HepG2 (cell line): ENCODE data around the gene TSGA10IP. TPM values are rescaled to one million over a fixed set of nuclear protein-coding genes. Genes with fewer than 3 reads are reported as not detected.

ENCODE experiments used
- ATAC-seq: fragments of 200-7000 bp; cut with Tn5 transposase; 3 replicates; pipeline ENCODE4 v1.9.1; 2020; ENCODE audit warnings: mild to moderate bottlenecking, moderate library complexity
- BruUV-seq: library from RNA; stranded (reverse); fragments of 400-500 nt; replicated peaks from 2 replicates; lab custom pipeline; 2021; lab: Mats Ljungman, UMichigan
- CTCF ChIA-PET: fragments of 300-600 bp; formaldehyde crosslinking; extraction: SDS; loops from one replicate; lab custom pipeline; 2021; ENCODE audit warnings: low total read pairs, inconsistent platforms, low intra/inter-chr PET ratio; lab: Yijun Ruan, JAX
- POLR2A ChIA-PET: fragments of 350-600 bp; sonication (Branson Sonifier 250); formaldehyde crosslinking; loops from one replicate; lab custom pipeline; 2020; ENCODE audit warnings: antibody characterized with exemption, inconsistent platforms; lab: Yijun Ruan, JAX
- DNase-seq: peaks from one replicate; pipeline ENCODE4 v3.0.0-alpha.2; 2015; ENCODE audit warnings: low spot score
- FAIRE-seq: peaks from 3 replicates; lab custom pipeline; 2011; peaks lifted over from hg19 to GRCh38; lab: Jason Lieb, UNC
- H2AFZ ChIP-seq: one replicate; pipeline ENCODE4 v1.6.1; 2011; ENCODE audit warnings: low read length, inconsistent platforms
- H3K27ac ChIP-seq: fragments of 300-600 bp; 3 replicates; pipeline ENCODE4 v1.8.0; 2011; ENCODE audit warnings: mixed run types, mild to moderate bottlenecking, mixed read lengths, low read length, inconsistent platforms; ENCODE audit not compliant: insufficient read depth; ENCODE audit errors: extremely low read length
- H3K27me3 ChIP-seq, 2 experiments: fragments of 200-600 bp in 1 of 2; 2 replicates in 1 of 2; 3 replicates in 1 of 2; pipeline versions ENCODE4 v1.6.0 to v1.8.0; 2011; ENCODE audit warnings: low read length in 2 of 2, mild to moderate bottlenecking in 2 of 2, moderate library complexity in 2 of 2, inconsistent platforms in 1 of 2; ENCODE audit not compliant: insufficient read depth in 2 of 2, control insufficient read depth in 1 of 2
- H3K36me3 ChIP-seq, 2 experiments: fragments of 200-600 bp in 1 of 2; replicated peaks in 1 of 2; 2 replicates in 1 of 2; 3 replicates in 1 of 2; pipeline versions ENCODE4 v1.5.1 to v1.8.0; 2011; ENCODE audit warnings: low read length in 2 of 2, inconsistent platforms in 1 of 2; ENCODE audit not compliant: insufficient read depth in 2 of 2, control insufficient read depth in 1 of 2
- H3K4me1 ChIP-seq: 2 replicates; pipeline ENCODE4 v1.5.1; 2012; ENCODE audit warnings: low read length, inconsistent platforms; ENCODE audit not compliant: insufficient read depth
- H3K4me2 ChIP-seq: 2 replicates; pipeline ENCODE4 v1.6.0; 2011; ENCODE audit warnings: low read depth, low read length, inconsistent platforms
- H3K4me3 ChIP-seq, 3 experiments: fragments of 200-600 bp in 1 of 3; sonication (generic), shearing (Covaris generic) in 1 of 3; replicated peaks in 1 of 3; 2 replicates each; pipeline ENCODE4 v1.5.1; 2011 to 2016; ENCODE audit warnings: low read length in 3 of 3, inconsistent platforms in 2 of 3, low read depth in 2 of 3, mild to moderate bottlenecking in 2 of 3, control low read depth in 1 of 3, mixed read lengths in 1 of 3; ENCODE audit not compliant: insufficient read depth in 1 of 3
- H3K79me2 ChIP-seq: one replicate; pipeline ENCODE4 v1.6.1; 2011; ENCODE audit warnings: low read length, inconsistent platforms; ENCODE audit not compliant: insufficient read depth
- H3K9ac ChIP-seq: 2 replicates; pipeline ENCODE4 v1.6.0; 2011; ENCODE audit warnings: mild to moderate bottlenecking, low read depth, low read length, inconsistent platforms; ENCODE audit not compliant: insufficient read depth
- H3K9me3 ChIP-seq: 2 replicates; pipeline ENCODE4 v1.5.1; 2012; ENCODE audit warnings: mild to moderate bottlenecking, low read length
- H4K20me1 ChIP-seq: 2 replicates; pipeline ENCODE4 v1.6.0; 2011; ENCODE audit warnings: inconsistent platforms, mild to moderate bottlenecking, low read length, moderate library complexity; ENCODE audit not compliant: insufficient read depth
- FOXA3 ChIP-seq: IDR thresholded peaks from 2 replicates; pipeline ENCODE4 v1.6.1; 2016; ENCODE audit warnings: missing genetic modification reagents, missing compliant biosample characterization
- GABPB1 ChIP-seq: IDR thresholded peaks from 2 replicates; pipeline ENCODE4 v1.6.1; 2016; ENCODE audit warnings: mild to moderate bottlenecking, missing genetic modification reagents, moderate library complexity, missing compliant biosample characterization
- MIER2 ChIP-seq: IDR thresholded peaks from 2 replicates; pipeline ENCODE4 v1.6.1; 2016; ENCODE audit warnings: missing biosample characterization, missing genetic modification reagents
- NR1H2 ChIP-seq: sonication (generic); formaldehyde crosslinking; IDR thresholded peaks from 2 replicates; pipeline ENCODE4 v1.8.1; 2022; ENCODE audit warnings: low read depth, missing genetic modification reagents, borderline replicate concordance
- SALL1 ChIP-seq: sonication (generic); formaldehyde crosslinking; IDR thresholded peaks from 2 replicates; pipeline ENCODE4 v1.8.0; 2022; ENCODE audit warnings: mild to moderate bottlenecking, missing genetic modification reagents
- SOX5 ChIP-seq: IDR thresholded peaks from 2 replicates; pipeline ENCODE4 v1.6.1; 2016; ENCODE audit warnings: borderline replicate concordance
- TEAD3 ChIP-seq: optimal IDR thresholded peaks from 2 replicates; pipeline ENCODE3; 2016; ENCODE audit warnings: borderline replicate concordance
- ZFX ChIP-seq: sonication (generic); formaldehyde crosslinking; IDR thresholded peaks from 2 replicates; pipeline ENCODE4 v1.4.0; 2020; ENCODE audit warnings: mild to moderate bottlenecking, low read depth, missing genetic modification reagents, moderate library complexity
- ZMAT3 ChIP-seq: sonication (generic); formaldehyde crosslinking; conservative IDR thresholded peaks from 2 replicates; pipeline ENCODE4 v1.7.0; 2021; ENCODE audit warnings: missing genetic modification reagents
- ZNF12 ChIP-seq: sonication (generic); formaldehyde crosslinking; IDR thresholded peaks from 2 replicates; pipeline ENCODE4 v1.5.0; 2020; ENCODE audit warnings: missing genetic modification reagents
- ZNF619 ChIP-seq: sonication (generic); formaldehyde crosslinking; IDR thresholded peaks from 2 replicates; pipeline ENCODE4 v1.4.0; 2020; ENCODE audit warnings: mild to moderate bottlenecking, missing genetic modification reagents
- ZNF780A ChIP-seq: sonication (generic); formaldehyde crosslinking; IDR thresholded peaks from 2 replicates; pipeline ENCODE4 v1.8.0; 2022; ENCODE audit warnings: mild to moderate bottlenecking, missing genetic modification reagents, moderate library complexity
- WGBS: methylation state at CpG from one replicate; pipeline ENCODE4 v1.1.6; 2017; ENCODE audit warnings: low lambda C conversion rate; 5-methylcytosine and 5-hydroxymethylcytosine counted together
- in situ Hi-C: cut with HindIII; loops from 2 replicates; pipeline ENCODE4 v1.10.0; 2017; ENCODE audit warnings: low pct_unique_long_range_greater_than_20kb; ENCODE audit not compliant: extremely low pct_ligation_motif_present
- intact Hi-C: fragments of 100-400 bp; cut with micrococcal nuclease; formaldehyde crosslinking; loops from one replicate; pipeline ENCODE4 v1.10.0; 2022; ENCODE audit not compliant: unreplicated experiment
- polyA plus RNA-seq, 8 experiments: library from polyadenylated mRNA; depleted of rRNA in 3 of 8; stranded (reverse) in 7 of 8; unstranded in 1 of 8; fragments of >200 nt; fragmentation: Illumina TruSeq in 4 of 8; extraction: Trizol in 4 of 8; gene quantifications; 2 replicates each; pipeline versions ENCODE4 v1.2.1 to v1.2.3, GENCODE V29; 2011 to 2016; ENCODE audit warnings: low read depth in 4 of 8, missing spikeins in 1 of 8, mixed read lengths in 1 of 8; ENCODE audit not compliant: insufficient read depth in 1 of 8
- total RNA-seq, 5 experiments: library from RNA; depleted of rRNA; stranded (reverse); fragments of >200 nt; fragmentation: Illumina TruSeq; extraction: Trizol; gene quantifications; 2 replicates each; pipeline ENCODE4 v1.2.3, GENCODE V29; 2016; ENCODE audit warnings: low read depth in 1 of 5
- TF ChIP-seq, protein P1 (sequence below): sonication (generic); formaldehyde crosslinking; IDR thresholded peaks from 2 replicates; pipeline ENCODE4 v1.4.0; 2020; ENCODE audit warnings: missing genetic modification reagents
- TF ChIP-seq, protein P2 (sequence below): sonication (generic); formaldehyde crosslinking; IDR thresholded peaks from 2 replicates; pipeline ENCODE4 v1.5.0; 2020; ENCODE audit warnings: mild to moderate bottlenecking, missing genetic modification reagents, moderate library complexity
- TF ChIP-seq, protein P3 (sequence below): sonication (generic); formaldehyde crosslinking; IDR thresholded peaks from 2 replicates; pipeline ENCODE4 v1.9.0; 2021; ENCODE audit warnings: missing genetic modification reagents, borderline replicate concordance
- TF ChIP-seq, protein P4 (sequence below): IDR thresholded peaks from 2 replicates; pipeline ENCODE4 v1.6.1; 2016

TSGA10IP gene
- total and polyA plus RNA-seq, 2 of the 13 experiments (the other 11 are each of a cell fraction or from before 2014, with no cell fraction given), result not detected

DNA sequence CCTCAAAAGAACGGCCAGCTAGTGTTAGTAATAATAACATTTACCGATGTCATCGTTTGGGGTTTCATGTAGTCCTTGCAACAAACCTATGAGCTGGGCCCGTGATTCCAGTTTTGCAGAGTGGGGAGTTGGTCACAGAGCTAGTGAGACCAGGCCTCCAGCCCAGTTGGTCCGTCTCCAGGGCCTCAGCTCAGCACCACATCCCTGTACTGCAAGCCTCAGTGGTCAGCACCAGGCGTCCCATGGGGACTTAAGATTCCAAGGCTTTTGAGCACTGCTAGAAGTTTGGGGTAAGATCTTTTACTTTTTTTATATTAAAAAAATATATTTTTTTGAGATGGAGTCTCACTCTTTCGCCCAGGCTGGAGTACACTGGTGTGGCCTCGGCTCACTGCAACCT is 1.1 kb upstream of the TSGA10IP start (continued):
- TF ChIP-seq, protein P1, sequence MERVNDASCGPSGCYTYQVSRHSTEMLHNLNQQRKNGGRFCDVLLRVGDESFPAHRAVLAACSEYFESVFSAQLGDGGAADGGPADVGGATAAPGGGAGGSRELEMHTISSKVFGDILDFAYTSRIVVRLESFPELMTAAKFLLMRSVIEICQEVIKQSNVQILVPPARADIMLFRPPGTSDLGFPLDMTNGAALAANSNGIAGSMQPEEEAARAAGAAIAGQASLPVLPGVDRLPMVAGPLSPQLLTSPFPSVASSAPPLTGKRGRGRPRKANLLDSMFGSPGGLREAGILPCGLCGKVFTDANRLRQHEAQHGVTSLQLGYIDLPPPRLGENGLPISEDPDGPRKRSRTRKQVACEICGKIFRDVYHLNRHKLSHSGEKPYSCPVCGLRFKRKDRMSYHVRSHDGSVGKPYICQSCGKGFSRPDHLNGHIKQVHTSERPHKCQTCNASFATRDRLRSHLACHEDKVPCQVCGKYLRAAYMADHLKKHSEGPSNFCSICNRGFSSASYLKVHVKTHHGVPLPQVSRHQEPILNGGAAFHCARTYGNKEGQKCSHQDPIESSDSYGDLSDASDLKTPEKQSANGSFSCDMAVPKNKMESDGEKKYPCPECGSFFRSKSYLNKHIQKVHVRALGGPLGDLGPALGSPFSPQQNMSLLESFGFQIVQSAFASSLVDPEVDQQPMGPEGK (CRISPR knock-in tag), result no peak
- no peak for TF ChIP-seq MIER2 (CRISPR knock-in tag)
- TF ChIP-seq SALL1, result no peak
- TF ChIP-seq SOX5 (CRISPR knock-in tag), result no peak
- TF ChIP-seq ZFX (CRISPR knock-in tag), result no peak
- TF ChIP-seq, protein P2, sequence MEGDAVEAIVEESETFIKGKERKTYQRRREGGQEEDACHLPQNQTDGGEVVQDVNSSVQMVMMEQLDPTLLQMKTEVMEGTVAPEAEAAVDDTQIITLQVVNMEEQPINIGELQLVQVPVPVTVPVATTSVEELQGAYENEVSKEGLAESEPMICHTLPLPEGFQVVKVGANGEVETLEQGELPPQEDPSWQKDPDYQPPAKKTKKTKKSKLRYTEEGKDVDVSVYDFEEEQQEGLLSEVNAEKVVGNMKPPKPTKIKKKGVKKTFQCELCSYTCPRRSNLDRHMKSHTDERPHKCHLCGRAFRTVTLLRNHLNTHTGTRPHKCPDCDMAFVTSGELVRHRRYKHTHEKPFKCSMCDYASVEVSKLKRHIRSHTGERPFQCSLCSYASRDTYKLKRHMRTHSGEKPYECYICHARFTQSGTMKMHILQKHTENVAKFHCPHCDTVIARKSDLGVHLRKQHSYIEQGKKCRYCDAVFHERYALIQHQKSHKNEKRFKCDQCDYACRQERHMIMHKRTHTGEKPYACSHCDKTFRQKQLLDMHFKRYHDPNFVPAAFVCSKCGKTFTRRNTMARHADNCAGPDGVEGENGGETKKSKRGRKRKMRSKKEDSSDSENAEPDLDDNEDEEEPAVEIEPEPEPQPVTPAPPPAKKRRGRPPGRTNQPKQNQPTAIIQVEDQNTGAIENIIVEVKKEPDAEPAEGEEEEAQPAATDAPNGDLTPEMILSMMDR (CRISPR knock-in tag), result no peak
- TF ChIP-seq ZNF12 (CRISPR knock-in tag), result no peak
- no peak for TF ChIP-seq ZMAT3 (CRISPR knock-in tag)

DNA sequence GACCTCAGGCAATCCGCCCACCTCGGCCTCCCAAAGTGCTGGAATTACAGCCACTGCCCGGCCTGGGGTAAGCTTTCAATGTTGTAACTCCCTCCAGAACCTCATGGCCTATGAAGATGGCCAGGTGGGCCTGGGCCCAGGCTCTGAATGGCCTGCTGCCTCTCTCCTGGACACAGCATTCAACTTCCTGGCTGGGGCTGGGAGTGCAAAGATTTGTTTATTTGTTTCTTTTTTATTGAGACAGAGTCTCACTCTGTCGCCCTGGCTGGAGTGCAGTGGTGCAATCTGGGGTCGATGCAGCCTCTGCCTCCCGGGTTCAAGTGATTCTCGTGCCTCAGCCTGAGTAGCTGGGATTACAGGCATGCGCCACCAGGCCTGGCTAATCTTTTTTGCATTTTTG is 513 bp upstream of the TSGA10IP start:
- FAIRE-seq (no peak), ATAC-seq (peak; percentile 50), DNase-seq (no peak)
- ChIA-PET CTCF (no interaction called here), POLR2A (no interaction called here)
- Histone ChIP-seq H3K36me3 (no peaks in the 10 kb centered on the region), H3K4me1 (peaks cover 76% of the 10 kb centered on the region), H2AFZ (no peak overlapping the region), H3K4me3 (peak overlapping the region in 1 of 3 experiments; percentile 12; a peak in 1 of 6 replicates), H4K20me1 (no peaks in the 10 kb centered on the region), H3K9me3 (no peaks in the 10 kb centered on the region), H3K27me3 (peaks cover 0 to 30% of the 10 kb centered on the region in 2 experiments; a peak in 4 of 5 replicates), H3K79me2 (no peaks in the 10 kb centered on the region), H3K9ac (no peak overlapping the region), H3K4me2 (peak overlapping the region; percentile 52), H3K27ac (no peak overlapping the region)
- intact Hi-C loops (no loop called here), in situ Hi-C loops (no loop called here)
- BruUV-seq, result no TSS peak
- 3% methylated on average over 8 of the region's 8 CpGs for WGBS
- TF ChIP-seq ZNF619 (CRISPR knock-in tag) (no peak), GABPB1 (CRISPR knock-in tag) (0 out of 2 replicates have a peak, but pooled peaks have one; percentile 11), ZNF780A (CRISPR knock-in tag) (no peak), FOXA3 (0 out of 2 replicates have a peak, but pooled peaks have one; percentile 28), NR1H2 (CRISPR knock-in tag) (no peak), TEAD3 (CRISPR knock-in tag) (peak; percentile 17)
- TF ChIP-seq, protein P3, sequence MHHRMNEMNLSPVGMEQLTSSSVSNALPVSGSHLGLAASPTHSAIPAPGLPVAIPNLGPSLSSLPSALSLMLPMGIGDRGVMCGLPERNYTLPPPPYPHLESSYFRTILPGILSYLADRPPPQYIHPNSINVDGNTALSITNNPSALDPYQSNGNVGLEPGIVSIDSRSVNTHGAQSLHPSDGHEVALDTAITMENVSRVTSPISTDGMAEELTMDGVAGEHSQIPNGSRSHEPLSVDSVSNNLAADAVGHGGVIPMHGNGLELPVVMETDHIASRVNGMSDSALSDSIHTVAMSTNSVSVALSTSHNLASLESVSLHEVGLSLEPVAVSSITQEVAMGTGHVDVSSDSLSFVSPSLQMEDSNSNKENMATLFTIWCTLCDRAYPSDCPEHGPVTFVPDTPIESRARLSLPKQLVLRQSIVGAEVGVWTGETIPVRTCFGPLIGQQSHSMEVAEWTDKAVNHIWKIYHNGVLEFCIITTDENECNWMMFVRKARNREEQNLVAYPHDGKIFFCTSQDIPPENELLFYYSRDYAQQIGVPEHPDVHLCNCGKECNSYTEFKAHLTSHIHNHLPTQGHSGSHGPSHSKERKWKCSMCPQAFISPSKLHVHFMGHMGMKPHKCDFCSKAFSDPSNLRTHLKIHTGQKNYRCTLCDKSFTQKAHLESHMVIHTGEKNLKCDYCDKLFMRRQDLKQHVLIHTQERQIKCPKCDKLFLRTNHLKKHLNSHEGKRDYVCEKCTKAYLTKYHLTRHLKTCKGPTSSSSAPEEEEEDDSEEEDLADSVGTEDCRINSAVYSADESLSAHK, result no peak
- TF ChIP-seq, protein P4, sequence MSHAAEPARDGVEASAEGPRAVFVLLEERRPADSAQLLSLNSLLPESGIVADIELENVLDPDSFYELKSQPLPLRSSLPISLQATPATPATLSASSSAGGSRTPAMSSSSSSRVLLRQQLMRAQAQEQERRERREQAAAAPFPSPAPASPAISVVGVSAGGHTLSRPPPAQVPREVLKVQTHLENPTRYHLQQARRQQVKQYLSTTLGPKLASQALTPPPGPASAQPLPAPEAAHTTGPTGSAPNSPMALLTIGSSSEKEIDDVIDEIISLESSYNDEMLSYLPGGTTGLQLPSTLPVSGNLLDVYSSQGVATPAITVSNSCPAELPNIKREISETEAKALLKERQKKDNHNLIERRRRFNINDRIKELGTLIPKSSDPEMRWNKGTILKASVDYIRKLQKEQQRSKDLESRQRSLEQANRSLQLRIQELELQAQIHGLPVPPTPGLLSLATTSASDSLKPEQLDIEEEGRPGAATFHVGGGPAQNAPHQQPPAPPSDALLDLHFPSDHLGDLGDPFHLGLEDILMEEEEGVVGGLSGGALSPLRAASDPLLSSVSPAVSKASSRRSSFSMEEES, result no peak
